ENCODE results near the gene TRAPPC3. TPM values are rescaled to one million over a fixed set of nuclear protein-coding genes. Genes with fewer than 3 reads are reported as not detected.

The TRAPPC3 gene
- total and polyA plus RNA-seq, 9 of the 15 experiments (the other 6 are each of a cell fraction or from before 2014, with no cell fraction given) = 20.6 to 141 (median 112) TPM

DNA sequence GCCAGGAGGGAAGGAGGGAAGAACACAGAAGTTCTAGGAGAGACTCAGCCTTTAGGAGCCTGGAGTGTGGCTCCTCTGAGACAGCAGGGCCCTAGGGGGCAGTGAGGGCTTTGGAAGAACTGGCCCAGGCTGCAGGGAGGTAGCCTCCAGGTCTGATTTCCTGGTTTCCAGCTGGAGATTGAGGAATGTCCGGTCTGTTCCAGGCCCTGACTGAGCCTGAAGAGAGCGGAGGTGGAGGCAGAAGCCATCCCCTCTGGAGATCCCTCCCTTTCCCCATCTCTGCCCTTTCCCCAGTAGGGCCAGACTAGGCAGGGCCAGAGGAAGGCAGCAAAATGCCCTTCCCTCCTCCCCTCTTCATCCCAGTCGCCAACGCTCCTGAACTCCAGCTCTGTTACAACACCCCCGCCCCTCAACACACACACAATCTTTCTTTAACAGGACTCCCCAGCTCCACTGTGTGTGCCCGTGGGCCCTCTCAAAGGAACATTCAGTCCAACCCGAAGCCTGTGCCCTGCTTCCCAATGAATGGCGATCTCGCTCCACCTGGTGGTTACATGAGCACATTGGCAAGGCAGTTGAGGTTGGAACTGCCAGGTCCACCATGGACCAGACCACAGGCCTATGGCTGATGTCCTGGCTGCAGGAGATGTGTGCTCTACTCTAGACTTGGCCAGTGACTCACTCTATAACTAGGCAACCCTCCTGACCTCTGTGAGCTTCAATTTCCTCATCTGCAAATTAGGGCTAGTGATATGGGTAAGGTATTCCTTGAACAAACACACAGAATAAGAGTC lies 38.7 kb upstream of the TRAPPC3 start (continued):
- no peak for TF ChIP-seq CHD7 (IDR thresholded peaks at IDR 0.05; ENCODE audit: low read depth, low read length)
- TF ChIP-seq, protein P1, sequence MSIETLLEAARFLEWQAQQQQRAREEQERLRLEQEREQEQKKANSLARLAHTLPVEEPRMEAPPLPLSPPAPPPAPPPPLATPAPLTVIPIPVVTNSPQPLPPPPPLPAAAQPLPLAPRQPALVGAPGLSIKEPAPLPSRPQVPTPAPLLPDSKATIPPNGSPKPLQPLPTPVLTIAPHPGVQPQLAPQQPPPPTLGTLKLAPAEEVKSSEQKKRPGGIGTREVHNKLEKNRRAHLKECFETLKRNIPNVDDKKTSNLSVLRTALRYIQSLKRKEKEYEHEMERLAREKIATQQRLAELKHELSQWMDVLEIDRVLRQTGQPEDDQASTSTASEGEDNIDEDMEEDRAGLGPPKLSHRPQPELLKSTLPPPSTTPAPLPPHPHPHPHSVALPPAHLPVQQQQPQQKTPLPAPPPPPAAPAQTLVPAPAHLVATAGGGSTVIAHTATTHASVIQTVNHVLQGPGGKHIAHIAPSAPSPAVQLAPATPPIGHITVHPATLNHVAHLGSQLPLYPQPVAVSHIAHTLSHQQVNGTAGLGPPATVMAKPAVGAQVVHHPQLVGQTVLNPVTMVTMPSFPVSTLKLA (conservative IDR thresholded peaks at IDR 0.05) = no peak
- TF ChIP-seq NR0B1 (IDR thresholded peaks at IDR 0.05; ENCODE audit: partially characterized antibody) = no peak
- TF ChIP-seq HMG20B (CRISPR knock-in tag; IDR thresholded peaks at IDR 0.05) = no peak
- TF ChIP-seq, protein P2, sequence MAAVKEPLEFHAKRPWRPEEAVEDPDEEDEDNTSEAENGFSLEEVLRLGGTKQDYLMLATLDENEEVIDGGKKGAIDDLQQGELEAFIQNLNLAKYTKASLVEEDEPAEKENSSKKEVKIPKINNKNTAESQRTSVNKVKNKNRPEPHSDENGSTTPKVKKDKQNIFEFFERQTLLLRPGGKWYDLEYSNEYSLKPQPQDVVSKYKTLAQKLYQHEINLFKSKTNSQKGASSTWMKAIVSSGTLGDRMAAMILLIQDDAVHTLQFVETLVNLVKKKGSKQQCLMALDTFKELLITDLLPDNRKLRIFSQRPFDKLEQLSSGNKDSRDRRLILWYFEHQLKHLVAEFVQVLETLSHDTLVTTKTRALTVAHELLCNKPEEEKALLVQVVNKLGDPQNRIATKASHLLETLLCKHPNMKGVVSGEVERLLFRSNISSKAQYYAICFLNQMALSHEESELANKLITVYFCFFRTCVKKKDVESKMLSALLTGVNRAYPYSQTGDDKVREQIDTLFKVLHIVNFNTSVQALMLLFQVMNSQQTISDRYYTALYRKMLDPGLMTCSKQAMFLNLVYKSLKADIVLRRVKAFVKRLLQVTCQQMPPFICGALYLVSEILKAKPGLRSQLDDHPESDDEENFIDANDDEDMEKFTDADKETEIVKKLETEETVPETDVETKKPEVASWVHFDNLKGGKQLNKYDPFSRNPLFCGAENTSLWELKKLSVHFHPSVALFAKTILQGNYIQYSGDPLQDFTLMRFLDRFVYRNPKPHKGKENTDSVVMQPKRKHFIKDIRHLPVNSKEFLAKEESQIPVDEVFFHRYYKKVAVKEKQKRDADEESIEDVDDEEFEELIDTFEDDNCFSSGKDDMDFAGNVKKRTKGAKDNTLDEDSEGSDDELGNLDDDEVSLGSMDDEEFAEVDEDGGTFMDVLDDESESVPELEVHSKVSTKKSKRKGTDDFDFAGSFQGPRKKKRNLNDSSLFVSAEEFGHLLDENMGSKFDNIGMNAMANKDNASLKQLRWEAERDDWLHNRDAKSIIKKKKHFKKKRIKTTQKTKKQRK (IDR thresholded peaks at IDR 0.05; ENCODE audit: borderline replicate concordance, low read depth, low read length) = no peak
- no peak for TF ChIP-seq STAT5B (CRISPR knock-in tag; IDR thresholded peaks at IDR 0.05)

Measured in K562 (cell line).